HepG2 (cell line): ENCODE results near the gene RPL3. TPM values are rescaled to one million over a fixed set of nuclear protein-coding genes. Genes with fewer than 3 reads are reported as not detected.
A peak's percentile ranks its signal among the peaks of the same experiment; 100 is the strongest.

ENCODE experiments used
- AKAP8 ChIP-seq: sonication (generic); formaldehyde crosslinking; IDR thresholded peaks from 2 replicates; pipeline ENCODE4 v1.5.1; 2020; ENCODE audit warnings: mild to moderate bottlenecking, missing genetic modification reagents
- CBX1 ChIP-seq: IDR thresholded peaks from one replicate; pipeline ENCODE4 v1.6.1; 2016; ENCODE audit warnings: antibody characterized with exemption, low read depth
- CENPT ChIP-seq: sonication (generic); formaldehyde crosslinking; IDR thresholded peaks from 2 replicates; pipeline ENCODE4 v1.8.0; 2022; ENCODE audit warnings: low read depth, mild to moderate bottlenecking, moderate library complexity, missing genetic modification reagents
- NCOA2 ChIP-seq: sonication (generic); formaldehyde crosslinking; IDR thresholded peaks from 2 replicates; pipeline ENCODE4 v1.8.0; 2022; ENCODE audit warnings: inconsistent platforms
- RBFOX2 ChIP-seq: fragments of 200-400 bp; formaldehyde crosslinking; IDR thresholded peaks from 2 replicates; pipeline ENCODE4 v1.6.1; 2017; ENCODE audit warnings: low read depth, mild to moderate bottlenecking, low read length
- RXRA ChIP-seq: sonication (generic); formaldehyde crosslinking; IDR thresholded peaks from 2 replicates; pipeline ENCODE4 v1.5.1; 2020; ENCODE audit warnings: missing genetic modification reagents
- SIN3A ChIP-seq: IDR thresholded peaks from 2 replicates; pipeline ENCODE4 v1.6.1; 2011; ENCODE audit warnings: low read depth, mild to moderate bottlenecking, control low read depth, low read length, borderline replicate concordance
- ZBTB7A ChIP-seq: sonication (generic); formaldehyde crosslinking; IDR thresholded peaks from 2 replicates; pipeline ENCODE4 v1.8.0; 2022; ENCODE audit warnings: mild to moderate bottlenecking, missing genetic modification reagents
- ZFP90 ChIP-seq: sonication (generic); formaldehyde crosslinking; IDR thresholded peaks from 2 replicates; pipeline ENCODE4 v1.8.0; 2022; ENCODE audit warnings: missing genetic modification reagents, mild to moderate bottlenecking, inconsistent platforms, borderline replicate concordance
- ZNF335 ChIP-seq: sonication (generic); formaldehyde crosslinking; IDR thresholded peaks from 2 replicates; pipeline ENCODE4 v1.4.0; 2020; ENCODE audit warnings: missing genetic modification reagents
- ZNF652 ChIP-seq: IDR thresholded peaks from 2 replicates; pipeline ENCODE4 v1.6.1; 2016; ENCODE audit warnings: low read depth, borderline replicate concordance
- ZNF781 ChIP-seq: sonication (generic); formaldehyde crosslinking; IDR thresholded peaks from 2 replicates; pipeline ENCODE4 v1.5.1; 2020; ENCODE audit warnings: borderline replicate concordance, mild to moderate bottlenecking, missing genetic modification reagents; ENCODE audit errors: not compliant biosample characterization
- ZNF883 ChIP-seq: sonication (generic); formaldehyde crosslinking; IDR thresholded peaks from 2 replicates; pipeline ENCODE4 v1.5.1; 2020; ENCODE audit warnings: mild to moderate bottlenecking, missing genetic modification reagents; ENCODE audit errors: not compliant biosample characterization
- polyA plus RNA-seq, 8 experiments: library from polyadenylated mRNA; depleted of rRNA in 3 of 8; stranded (reverse) in 7 of 8; unstranded in 1 of 8; fragments of >200 nt; fragmentation: Illumina TruSeq in 4 of 8; extraction: Trizol in 4 of 8; gene quantifications; 2 replicates each; pipeline versions ENCODE4 v1.2.1 to v1.2.3, GENCODE V29; 2011 to 2016; ENCODE audit warnings: low read depth in 4 of 8, missing spikeins in 1 of 8, mixed read lengths in 1 of 8; ENCODE audit not compliant: insufficient read depth in 1 of 8
- total RNA-seq, 5 experiments: library from RNA; depleted of rRNA; stranded (reverse); fragments of >200 nt; fragmentation: Illumina TruSeq; extraction: Trizol; gene quantifications; 2 replicates each; pipeline ENCODE4 v1.2.3, GENCODE V29; 2016; ENCODE audit warnings: low read depth in 1 of 5
- TF ChIP-seq, protein P1 (sequence below): sonication (generic); formaldehyde crosslinking; IDR thresholded peaks from 2 replicates; pipeline ENCODE4 v1.5.0; 2020; ENCODE audit warnings: mild to moderate bottlenecking, missing genetic modification reagents
- TF ChIP-seq, protein P2 (sequence below): sonication (generic); formaldehyde crosslinking; IDR thresholded peaks from 2 replicates; pipeline ENCODE4 v1.9.0; 2021; ENCODE audit warnings: missing genetic modification reagents, borderline replicate concordance
- TF ChIP-seq, protein P3 (sequence below): sonication (generic); formaldehyde crosslinking; IDR thresholded peaks from 2 replicates; pipeline ENCODE4 v1.9.0; 2021; ENCODE audit warnings: missing genetic modification reagents, mild to moderate bottlenecking, borderline replicate concordance
- TF ChIP-seq, protein P4 (sequence below): sonication (generic); formaldehyde crosslinking; IDR thresholded peaks from 2 replicates; pipeline ENCODE4 v1.4.0; 2020; ENCODE audit warnings: missing genetic modification reagents
- TF ChIP-seq, protein P5 (sequence below): sonication (generic); formaldehyde crosslinking; IDR thresholded peaks from 2 replicates; pipeline ENCODE4 v1.4.0; 2020; ENCODE audit warnings: missing genetic modification reagents, borderline replicate concordance

RPL3 gene
- total and polyA plus RNA-seq, 2 of the 13 experiments (the other 11 are each of a cell fraction or from before 2014, with no cell fraction given), result 1,051 to 3,279 TPM

DNA sequence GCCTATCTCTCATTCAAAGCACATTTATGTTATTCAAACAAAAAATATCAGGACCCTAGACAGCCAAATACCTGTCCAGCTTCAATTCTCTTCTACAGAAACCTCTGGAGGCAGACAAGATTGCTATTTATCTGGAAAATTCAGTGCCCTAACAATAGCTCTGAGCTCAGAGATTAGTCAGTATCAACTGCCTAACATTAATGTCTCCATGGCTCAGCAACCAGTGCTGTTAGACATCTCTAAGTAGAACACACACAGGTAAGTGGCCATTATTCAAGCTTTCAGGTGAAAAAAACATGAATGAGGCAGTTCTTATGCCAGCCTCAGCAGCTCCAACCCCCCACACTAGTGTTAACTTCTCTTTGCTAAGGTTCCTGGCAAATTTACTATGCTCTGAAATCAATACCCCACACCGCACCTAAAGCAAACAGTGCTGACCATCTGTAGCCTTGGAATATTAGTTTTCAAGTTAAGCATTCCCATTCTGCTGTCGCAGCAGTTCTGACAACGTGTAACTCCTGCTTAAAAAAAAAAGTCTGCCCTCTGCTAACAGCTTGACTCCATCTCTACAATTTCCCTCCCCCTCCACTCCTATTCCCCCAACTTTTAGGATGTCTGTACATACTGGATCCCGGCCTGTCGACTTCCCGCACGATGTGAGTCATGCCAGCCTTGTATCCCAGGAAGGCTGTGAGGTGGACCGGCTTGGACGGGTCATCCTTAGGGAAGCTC lies 1.5 kb downstream of the RPL3 start (continued):
- TF ChIP-seq, protein P1, sequence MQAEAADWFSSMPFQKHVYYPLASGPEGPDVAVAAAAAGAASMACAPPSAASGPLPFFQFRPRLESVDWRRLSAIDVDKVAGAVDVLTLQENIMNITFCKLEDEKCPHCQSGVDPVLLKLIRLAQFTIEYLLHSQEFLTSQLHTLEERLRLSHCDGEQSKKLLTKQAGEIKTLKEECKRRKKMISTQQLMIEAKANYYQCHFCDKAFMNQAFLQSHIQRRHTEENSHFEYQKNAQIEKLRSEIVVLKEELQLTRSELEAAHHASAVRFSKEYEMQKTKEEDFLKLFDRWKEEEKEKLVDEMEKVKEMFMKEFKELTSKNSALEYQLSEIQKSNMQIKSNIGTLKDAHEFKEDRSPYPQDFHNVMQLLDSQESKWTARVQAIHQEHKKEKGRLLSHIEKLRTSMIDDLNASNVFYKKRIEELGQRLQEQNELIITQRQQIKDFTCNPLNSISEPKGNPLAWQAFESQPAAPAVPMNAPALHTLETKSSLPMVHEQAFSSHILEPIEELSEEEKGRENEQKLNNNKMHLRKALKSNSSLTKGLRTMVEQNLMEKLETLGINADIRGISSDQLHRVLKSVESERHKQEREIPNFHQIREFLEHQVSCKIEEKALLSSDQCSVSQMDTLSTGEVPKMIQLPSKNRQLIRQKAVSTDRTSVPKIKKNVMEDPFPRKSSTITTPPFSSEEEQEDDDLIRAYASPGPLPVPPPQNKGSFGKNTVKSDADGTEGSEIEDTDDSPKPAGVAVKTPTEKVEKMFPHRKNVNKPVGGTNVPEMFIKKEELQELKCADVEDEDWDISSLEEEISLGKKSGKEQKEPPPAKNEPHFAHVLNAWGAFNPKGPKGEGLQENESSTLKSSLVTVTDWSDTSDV, result no peak
- TF ChIP-seq CENPT (no peak), ZNF652 (CRISPR knock-in tag) (no peak), ZNF335 (no peak), CBX1 (no peak), ZBTB7A (CRISPR knock-in tag) (no peak), ZFP90 (CRISPR knock-in tag) (no peak), RXRA (CRISPR knock-in tag) (no peak), AKAP8 (CRISPR knock-in tag) (no peak), ZNF781 (CRISPR knock-in tag) (peak; percentile 45), NCOA2 (CRISPR knock-in tag) (no peak), SIN3A (no peak; the same call in 1 of the 2 replicates), ZNF883 (CRISPR knock-in tag) (no peak), RBFOX2 (peak; percentile 35; the same call in 1 of the 2 replicates)
- TF ChIP-seq, protein P2, sequence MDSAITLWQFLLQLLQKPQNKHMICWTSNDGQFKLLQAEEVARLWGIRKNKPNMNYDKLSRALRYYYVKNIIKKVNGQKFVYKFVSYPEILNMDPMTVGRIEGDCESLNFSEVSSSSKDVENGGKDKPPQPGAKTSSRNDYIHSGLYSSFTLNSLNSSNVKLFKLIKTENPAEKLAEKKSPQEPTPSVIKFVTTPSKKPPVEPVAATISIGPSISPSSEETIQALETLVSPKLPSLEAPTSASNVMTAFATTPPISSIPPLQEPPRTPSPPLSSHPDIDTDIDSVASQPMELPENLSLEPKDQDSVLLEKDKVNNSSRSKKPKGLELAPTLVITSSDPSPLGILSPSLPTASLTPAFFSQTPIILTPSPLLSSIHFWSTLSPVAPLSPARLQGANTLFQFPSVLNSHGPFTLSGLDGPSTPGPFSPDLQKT, result no peak
- TF ChIP-seq, protein P3, sequence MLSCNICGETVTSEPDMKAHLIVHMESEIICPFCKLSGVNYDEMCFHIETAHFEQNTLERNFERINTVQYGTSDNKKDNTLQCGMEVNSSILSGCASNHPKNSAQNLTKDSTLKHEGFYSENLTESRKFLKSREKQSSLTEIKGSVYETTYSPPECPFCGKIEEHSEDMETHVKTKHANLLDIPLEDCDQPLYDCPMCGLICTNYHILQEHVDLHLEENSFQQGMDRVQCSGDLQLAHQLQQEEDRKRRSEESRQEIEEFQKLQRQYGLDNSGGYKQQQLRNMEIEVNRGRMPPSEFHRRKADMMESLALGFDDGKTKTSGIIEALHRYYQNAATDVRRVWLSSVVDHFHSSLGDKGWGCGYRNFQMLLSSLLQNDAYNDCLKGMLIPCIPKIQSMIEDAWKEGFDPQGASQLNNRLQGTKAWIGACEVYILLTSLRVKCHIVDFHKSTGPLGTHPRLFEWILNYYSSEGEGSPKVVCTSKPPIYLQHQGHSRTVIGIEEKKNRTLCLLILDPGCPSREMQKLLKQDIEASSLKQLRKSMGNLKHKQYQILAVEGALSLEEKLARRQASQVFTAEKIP (CRISPR knock-in tag), result no peak
- TF ChIP-seq, protein P4, sequence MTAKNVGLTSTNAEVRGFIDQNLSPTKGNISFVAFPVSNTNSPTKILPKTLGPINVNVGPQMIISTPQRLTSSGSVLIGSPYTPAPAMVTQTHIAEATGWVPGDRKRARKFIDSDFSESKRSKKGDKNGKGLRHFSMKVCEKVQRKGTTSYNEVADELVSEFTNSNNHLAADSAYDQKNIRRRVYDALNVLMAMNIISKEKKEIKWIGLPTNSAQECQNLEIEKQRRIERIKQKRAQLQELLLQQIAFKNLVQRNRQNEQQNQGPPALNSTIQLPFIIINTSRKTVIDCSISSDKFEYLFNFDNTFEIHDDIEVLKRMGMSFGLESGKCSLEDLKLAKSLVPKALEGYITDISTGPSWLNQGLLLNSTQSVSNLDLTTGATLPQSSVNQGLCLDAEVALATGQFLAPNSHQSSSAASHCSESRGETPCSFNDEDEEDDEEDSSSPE (CRISPR knock-in tag), result no peak
- TF ChIP-seq, protein P5, sequence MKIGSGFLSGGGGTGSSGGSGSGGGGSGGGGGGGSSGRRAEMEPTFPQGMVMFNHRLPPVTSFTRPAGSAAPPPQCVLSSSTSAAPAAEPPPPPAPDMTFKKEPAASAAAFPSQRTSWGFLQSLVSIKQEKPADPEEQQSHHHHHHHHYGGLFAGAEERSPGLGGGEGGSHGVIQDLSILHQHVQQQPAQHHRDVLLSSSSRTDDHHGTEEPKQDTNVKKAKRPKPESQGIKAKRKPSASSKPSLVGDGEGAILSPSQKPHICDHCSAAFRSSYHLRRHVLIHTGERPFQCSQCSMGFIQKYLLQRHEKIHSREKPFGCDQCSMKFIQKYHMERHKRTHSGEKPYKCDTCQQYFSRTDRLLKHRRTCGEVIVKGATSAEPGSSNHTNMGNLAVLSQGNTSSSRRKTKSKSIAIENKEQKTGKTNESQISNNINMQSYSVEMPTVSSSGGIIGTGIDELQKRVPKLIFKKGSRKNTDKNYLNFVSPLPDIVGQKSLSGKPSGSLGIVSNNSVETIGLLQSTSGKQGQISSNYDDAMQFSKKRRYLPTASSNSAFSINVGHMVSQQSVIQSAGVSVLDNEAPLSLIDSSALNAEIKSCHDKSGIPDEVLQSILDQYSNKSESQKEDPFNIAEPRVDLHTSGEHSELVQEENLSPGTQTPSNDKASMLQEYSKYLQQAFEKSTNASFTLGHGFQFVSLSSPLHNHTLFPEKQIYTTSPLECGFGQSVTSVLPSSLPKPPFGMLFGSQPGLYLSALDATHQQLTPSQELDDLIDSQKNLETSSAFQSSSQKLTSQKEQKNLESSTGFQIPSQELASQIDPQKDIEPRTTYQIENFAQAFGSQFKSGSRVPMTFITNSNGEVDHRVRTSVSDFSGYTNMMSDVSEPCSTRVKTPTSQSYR (CRISPR knock-in tag), result peak; percentile 42; the same call in 1 of the 2 replicates
